Hepatocyte (in vitro differentiated cells): ENCODE measurements around the gene ACR. TPM values are rescaled to one million over a fixed set of nuclear protein-coding genes. Genes with fewer than 3 reads are reported as not detected.

Experiments
- DNase-seq: peaks from one replicate; pipeline ENCODE4 v3.0.0-alpha.2; 2016; ENCODE audit warnings: low spot score
- H2AFZ ChIP-seq: fragments of 200-600 bp; sonication (generic); 2 replicates; pipeline ENCODE4 v1.6.0; 2016; ENCODE audit warnings: antibody characterized with exemption, mild to moderate bottlenecking
- H3K27ac ChIP-seq: fragments of 200-600 bp; sonication (generic); 2 replicates; pipeline ENCODE4 v1.5.1; 2016; ENCODE audit warnings: mild to moderate bottlenecking
- H3K27me3 ChIP-seq: fragments of 200-600 bp; sonication (generic); 2 replicates; pipeline ENCODE4 v1.6.1; 2016
- H3K36me3 ChIP-seq: fragments of 200-600 bp; sonication (generic); replicated peaks from 2 replicates; pipeline ENCODE4 v1.5.1; 2016; ENCODE audit warnings: low read depth; ENCODE audit not compliant: insufficient read depth
- H3K4me1 ChIP-seq: fragments of 200-600 bp; sonication (generic); 2 replicates; pipeline ENCODE4 v1.5.1; 2016; ENCODE audit warnings: mild to moderate bottlenecking, moderate library complexity; ENCODE audit not compliant: insufficient read depth
- H3K4me2 ChIP-seq: fragments of 200-600 bp; sonication (generic); 2 replicates; pipeline ENCODE4 v1.6.0; 2016
- H3K4me3 ChIP-seq: fragments of 200-600 bp; sonication (generic); 2 replicates; pipeline ENCODE4 v1.5.1; 2016; ENCODE audit warnings: mild to moderate bottlenecking
- H3K79me2 ChIP-seq: fragments of 200-600 bp; sonication (generic); 2 replicates; pipeline ENCODE4 v1.6.0; 2017; ENCODE audit warnings: mild to moderate bottlenecking
- H3K9me2 ChIP-seq: fragments of 200-600 bp; sonication (generic); replicated peaks from 2 replicates; pipeline ENCODE4 v1.6.0; 2017; ENCODE audit warnings: mild to moderate bottlenecking; ENCODE audit not compliant: insufficient read depth
- H3K9me3 ChIP-seq: fragments of 200-600 bp; sonication (generic); 2 replicates; pipeline ENCODE4 v1.5.1; 2016; ENCODE audit warnings: low read depth, mild to moderate bottlenecking
- H4K20me1 ChIP-seq: fragments of 200-600 bp; sonication (generic); 2 replicates; pipeline ENCODE4 v1.6.0; 2016; ENCODE audit warnings: mild to moderate bottlenecking; ENCODE audit not compliant: insufficient read depth, poor library complexity, severe bottlenecking
- CTCF ChIP-seq: fragments of 200-600 bp; sonication (generic); IDR thresholded peaks from 2 replicates; pipeline ENCODE4 v1.5.1; 2016; ENCODE audit warnings: antibody characterized with exemption, mild to moderate bottlenecking; ENCODE audit not compliant: poor library complexity
- EZH2 ChIP-seq: fragments of 200-600 bp; sonication (generic); IDR thresholded peaks from 2 replicates; pipeline ENCODE4 v1.6.1; 2016; ENCODE audit warnings: antibody characterized with exemption, mild to moderate bottlenecking, borderline replicate concordance
- EZH2phosphoT487 ChIP-seq: fragments of 200-600 bp; sonication (generic); IDR thresholded peaks from one replicate; pipeline ENCODE4 v1.6.1; 2018; ENCODE audit warnings: antibody characterized with exemption, mild to moderate bottlenecking, low read depth, moderate library complexity; ENCODE audit not compliant: unreplicated experiment, severe bottlenecking
- WGBS: methylation state at CpG from one replicate; pipeline ENCODE4 v1.1.6; 2016; ENCODE audit warnings: low lambda C conversion rate; ENCODE audit errors: missing lambda C conversion rate; 5-methylcytosine and 5-hydroxymethylcytosine counted together
- polyA plus RNA-seq: library from polyadenylated mRNA; unstranded; fragments of >200 nt; fragmentation: Nextera tagmentation; extraction: Ambion mirVana; gene quantifications from 2 replicates; pipeline ENCODE4 v1.2.1, GENCODE V29; 2016
- total RNA-seq: library from RNA; depleted of rRNA; stranded (reverse); fragments of >200 nt; gene quantifications from 2 replicates; pipeline ENCODE4 v1.2.3, GENCODE V29; 2014

Gene ACR
- total and polyA plus RNA-seq, 2 experiments from 2014 or later: not detected

DNA sequence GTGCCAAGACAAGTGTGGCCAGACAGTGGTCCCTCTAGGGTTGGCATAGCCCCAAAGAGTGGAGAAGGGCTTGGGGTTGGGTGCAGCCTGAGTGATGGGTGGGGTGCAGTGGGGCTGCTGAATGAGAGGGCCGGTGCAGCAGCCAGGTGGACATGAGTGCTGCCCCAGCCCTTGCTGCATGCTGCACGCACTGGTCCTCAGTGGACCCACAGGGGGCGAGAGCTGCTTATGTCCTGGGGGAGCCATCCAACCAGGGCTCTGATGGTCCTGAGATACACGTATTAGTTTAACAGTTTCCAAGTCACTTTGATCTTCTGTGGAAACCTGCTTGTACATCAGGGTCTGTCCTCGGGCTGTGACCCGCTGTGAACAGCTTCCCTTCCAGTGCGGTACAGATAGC is 23.9 kb upstream of the ACR start:
- DNase-seq: no peak
- TF ChIP-seq EZH2phosphoT487 (no peak), EZH2 (no peak), CTCF (no peak)
- 89% methylated on average over 7 of the region's 7 CpGs for WGBS

DNA sequence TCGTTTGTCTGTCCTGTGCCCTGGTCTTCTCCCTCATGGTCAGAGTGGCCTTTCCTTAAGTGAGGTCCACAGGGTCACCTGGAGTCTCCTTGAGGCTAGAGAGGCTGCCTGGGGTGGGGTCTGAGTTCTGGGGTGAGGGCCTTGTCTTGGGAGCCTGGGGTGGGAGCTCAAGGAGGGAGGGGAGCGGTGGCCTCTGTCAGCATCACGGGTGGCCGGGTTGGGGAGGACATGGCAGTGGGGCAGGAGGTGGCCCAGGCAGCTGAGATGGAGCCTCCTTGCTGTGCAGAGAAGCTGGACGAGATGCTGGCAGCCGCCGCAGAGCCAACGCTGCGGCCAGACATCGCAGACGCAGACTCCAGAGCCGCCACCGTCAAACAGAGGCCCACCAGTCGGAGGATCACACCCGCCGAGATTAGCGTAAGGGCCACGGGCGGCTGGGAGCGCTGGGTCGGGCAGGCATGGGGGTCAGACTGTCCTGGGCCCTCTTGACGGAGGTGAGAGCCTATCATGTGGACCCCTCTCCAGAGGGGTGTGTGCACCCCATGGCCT is 23.3 kb upstream of the ACR start:
- no peak for DNase-seq
- no peaks in the 10 kb centered on the region for H3K4me1 ChIP-seq
- TF ChIP-seq EZH2 (no peak), EZH2phosphoT487 (no peak), CTCF (no peak)
- H3K27me3 ChIP-seq: peaks cover 14% of the 10 kb centered on the region
- no peaks in the 10 kb centered on the region for H3K36me3 ChIP-seq
- no peak overlapping the region for H3K4me3 ChIP-seq
- no peak overlapping the region for H3K27ac ChIP-seq
- no peaks in the 10 kb centered on the region for H3K9me2 ChIP-seq
- no peak overlapping the region for H3K4me2 ChIP-seq
- WGBS: 97% methylated on average over 18 of the region's 22 CpGs
- H4K20me1 ChIP-seq: no peaks in the 10 kb centered on the region
- H3K79me2 ChIP-seq: no peaks in the 10 kb centered on the region
- H2AFZ ChIP-seq: no peak overlapping the region
- no peaks in the 10 kb centered on the region for H3K9me3 ChIP-seq

More for the DNA sequence above, 23.9 kb upstream of the ACR start:
- Histone ChIP-seq H3K36me3 (no peaks in the 10 kb centered on the region), H3K9me3 (no peaks in the 10 kb centered on the region), H3K79me2 (no peaks in the 10 kb centered on the region), H2AFZ (no peak overlapping the region), H3K9me2 (no peaks in the 10 kb centered on the region), H3K27me3 (peaks cover 9% of the 10 kb centered on the region), H3K27ac (no peak overlapping the region), H4K20me1 (no peaks in the 10 kb centered on the region), H3K4me2 (no peak overlapping the region), H3K4me1 (no peaks in the 10 kb centered on the region), H3K4me3 (no peak overlapping the region)

GRCh38 chr22:50715250-50715649 is 22.8 kb upstream of the ACR start:
- TF ChIP-seq EZH2phosphoT487: no peak
- Histone ChIP-seq H4K20me1 (no peaks in the 10 kb centered on the region), H3K9me3 (no peaks in the 10 kb centered on the region), H3K4me3 (no peak overlapping the region), H3K36me3 (no peaks in the 10 kb centered on the region), H3K9me2 (no peaks in the 10 kb centered on the region), H2AFZ (no peak overlapping the region), H3K4me1 (no peaks in the 10 kb centered on the region), H3K27ac (no peak overlapping the region), H3K79me2 (no peaks in the 10 kb centered on the region), H3K4me2 (no peak overlapping the region), H3K27me3 (peaks cover 18% of the 10 kb centered on the region)
- WGBS: 89% methylated on average over 8 of the region's 9 CpGs
- DNase-seq: no peak

- H3K27me3 ChIP-seq: peaks cover 18% of the 10 kb centered on the region
- 96% methylated on average over 3 of the region's 7 CpGs for WGBS
- no peak for DNase-seq
- TF ChIP-seq CTCF (no peak), EZH2phosphoT487 (no peak), EZH2 (no peak)
- H3K4me3 ChIP-seq: no peak overlapping the region
- no peak overlapping the region for H2AFZ ChIP-seq
- no peaks in the 10 kb centered on the region for H4K20me1 ChIP-seq
- no peaks in the 10 kb centered on the region for H3K4me1 ChIP-seq
- no peaks in the 10 kb centered on the region for H3K79me2 ChIP-seq
- no peaks in the 10 kb centered on the region for H3K9me3 ChIP-seq
- no peaks in the 10 kb centered on the region for H3K9me2 ChIP-seq
- no peak overlapping the region for H3K27ac ChIP-seq
- H3K4me2 ChIP-seq: no peak overlapping the region
- H3K36me3 ChIP-seq: no peaks in the 10 kb centered on the region
These were observed 22.2 kb upstream of the ACR start for GRCh38 chr22:50715776-50716175.
